ENCODE data around the gene CNN2. TPM values are rescaled to one million over a fixed set of nuclear protein-coding genes. Genes with fewer than 3 reads are reported as not detected.

The CNN2 gene
- total RNA-seq, 6 experiments from 2014 or later: 16.4 to 53.8 (median 22.2) TPM

DNA sequence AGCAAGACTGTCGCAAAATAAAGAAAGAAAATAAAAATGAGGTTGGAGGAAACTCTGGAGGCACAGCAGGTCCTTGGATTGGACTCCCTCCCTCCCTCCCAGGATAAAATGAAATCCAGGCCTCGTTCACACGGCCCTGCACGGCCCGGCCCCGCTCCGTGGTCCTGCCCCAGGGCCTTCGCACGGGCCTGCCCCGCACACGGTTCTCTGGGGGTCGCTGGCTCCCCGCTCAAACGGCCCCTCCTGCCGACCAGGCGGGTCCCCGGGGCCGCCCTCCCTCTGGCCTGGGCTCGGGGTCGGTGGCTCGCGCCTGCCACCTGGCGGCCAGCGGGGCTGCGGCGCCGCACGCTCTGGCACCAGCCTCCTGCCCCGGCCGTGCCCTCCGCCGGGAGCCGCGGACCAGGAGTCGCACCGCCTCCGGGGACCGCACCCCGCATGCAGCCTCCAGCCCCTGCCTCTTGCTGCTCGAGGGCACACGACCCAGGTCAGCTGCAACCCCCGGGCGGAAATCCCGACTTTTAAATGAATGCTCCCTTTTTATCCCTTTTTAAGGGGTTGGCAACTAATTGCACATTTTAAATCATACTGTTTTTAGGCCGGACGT, 43.7 kb upstream of the CNN2 start:
- Histone ChIP-seq H3K4me3 (peak overlapping the region in 2 of 3 donors; percentile 34 to 39), H3K36me3 (peaks cover 0 to 9% (median 0%) of the 10 kb centered on the region in 4 donors), H3K27me3 (no peaks in the 10 kb centered on the region), H3K4me1 (peaks cover 0 to 30% (median 13%) of the 10 kb centered on the region in 4 donors), H3K9me3 (no peaks in the 10 kb centered on the region), H3K27ac (peak overlapping the region in 1 of 3 donors; percentile 22)
- TF ChIP-seq, protein P1, sequence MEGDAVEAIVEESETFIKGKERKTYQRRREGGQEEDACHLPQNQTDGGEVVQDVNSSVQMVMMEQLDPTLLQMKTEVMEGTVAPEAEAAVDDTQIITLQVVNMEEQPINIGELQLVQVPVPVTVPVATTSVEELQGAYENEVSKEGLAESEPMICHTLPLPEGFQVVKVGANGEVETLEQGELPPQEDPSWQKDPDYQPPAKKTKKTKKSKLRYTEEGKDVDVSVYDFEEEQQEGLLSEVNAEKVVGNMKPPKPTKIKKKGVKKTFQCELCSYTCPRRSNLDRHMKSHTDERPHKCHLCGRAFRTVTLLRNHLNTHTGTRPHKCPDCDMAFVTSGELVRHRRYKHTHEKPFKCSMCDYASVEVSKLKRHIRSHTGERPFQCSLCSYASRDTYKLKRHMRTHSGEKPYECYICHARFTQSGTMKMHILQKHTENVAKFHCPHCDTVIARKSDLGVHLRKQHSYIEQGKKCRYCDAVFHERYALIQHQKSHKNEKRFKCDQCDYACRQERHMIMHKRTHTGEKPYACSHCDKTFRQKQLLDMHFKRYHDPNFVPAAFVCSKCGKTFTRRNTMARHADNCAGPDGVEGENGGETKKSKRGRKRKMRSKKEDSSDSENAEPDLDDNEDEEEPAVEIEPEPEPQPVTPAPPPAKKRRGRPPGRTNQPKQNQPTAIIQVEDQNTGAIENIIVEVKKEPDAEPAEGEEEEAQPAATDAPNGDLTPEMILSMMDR (IDR thresholded peaks at IDR 0.05): peak; percentile 96 to 99 (median 98)
- no peak for TF ChIP-seq POLR2A (IDR thresholded peaks at IDR 0.05)
- under 1% methylated on average over 7 of the region's 46 CpGs for WGBS (ENCODE audit: insufficient coverage, low coverage, low lambda C conversion rate, missing lambda C conversion rate)
- DNase-seq (peak; percentile 75 to 77 (median 77)), ATAC-seq (peak; percentile 72 to 87 (median 80))
- intact Hi-C loops (cut with DNase I): loop anchor here (5.0 to 10.0 kb wide), 2 partner anchors 60 to 218 kb away; no protein-coding TSS in a partner anchor

DNA sequence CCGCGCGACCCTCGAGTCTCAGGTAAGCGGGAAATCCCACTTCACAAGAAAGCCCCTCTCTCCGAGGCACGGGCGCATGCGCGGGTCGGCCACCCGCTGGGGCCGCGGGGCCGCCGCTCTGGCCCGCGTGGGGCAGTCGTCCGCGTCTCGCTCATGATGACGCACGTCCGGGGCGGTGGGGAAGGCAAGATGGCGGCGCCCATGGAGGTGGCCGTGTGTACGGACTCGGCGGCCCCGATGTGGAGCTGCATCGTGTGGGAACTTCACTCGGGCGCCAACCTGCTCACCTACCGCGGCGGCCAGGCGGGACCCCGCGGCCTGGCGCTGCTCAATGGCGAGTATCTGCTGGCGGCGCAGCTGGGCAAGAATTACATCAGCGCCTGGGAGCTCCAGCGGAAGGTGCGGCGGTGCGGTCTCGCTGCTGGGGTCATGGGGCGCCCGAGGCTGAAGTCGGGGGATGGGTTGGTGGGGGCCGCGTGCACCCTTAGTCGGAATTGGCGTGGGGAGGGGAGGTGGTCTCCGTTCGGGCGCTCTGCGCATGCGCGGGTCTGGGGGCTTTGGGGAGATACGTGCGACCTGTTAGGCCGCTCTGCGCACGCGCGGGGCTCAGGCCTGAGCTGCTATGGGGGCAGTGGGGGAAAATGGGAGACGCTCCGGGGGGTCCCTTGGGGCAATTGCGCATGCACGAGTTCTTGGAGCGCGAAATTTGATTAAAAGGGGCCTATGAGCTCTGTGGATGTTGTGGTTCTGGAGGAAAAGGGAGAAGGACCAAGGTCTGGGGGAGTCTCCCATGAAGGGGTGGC, 42.0 kb upstream of the CNN2 start, which contains the start of gene WDR18:
Gene WDR18 (plus strand): TSS at position 181 of the 803 bp plus-strand sequence. CDS start 9 bp downstream, at position 190.
- peaks cover 0 to 9% (median 0%) of the 10 kb centered on the region in 4 donors for H3K36me3 ChIP-seq
- no peaks in the 10 kb centered on the region for H3K27me3 ChIP-seq
- H3K4me1 ChIP-seq: peaks cover 0 to 30% (median 13%) of the 10 kb centered on the region in 4 donors
- H3K4me3 ChIP-seq: peak within 1 kb of the TSS; percentile 64 to 97 (median 95)
- H3K27ac ChIP-seq: peak within 1 kb of the TSS; percentile 67 to 86 (median 77)
- TF ChIP-seq POLR2A (IDR thresholded peaks at IDR 0.05): peak; percentile 81
- TF ChIP-seq, protein P1 (IDR thresholded peaks at IDR 0.05): peak in 3 of 4 donors; percentile 22 to 37 (median 28)
- ATAC-seq (peak; percentile 83 to 90 (median 86)), DNase-seq (peak; percentile 95 to 97 (median 96))
- intact Hi-C loops (cut with DNase I): loop anchor here (5.0 to 10.0 kb wide), 2 partner anchors 62 to 220 kb away; no protein-coding TSS in a partner anchor
- no peaks in the 10 kb centered on the region for H3K9me3 ChIP-seq
- WGBS (ENCODE audit: insufficient coverage, low coverage, low lambda C conversion rate, missing lambda C conversion rate): 0% methylated on average over 7 of the region's 78 CpGs

DNA sequence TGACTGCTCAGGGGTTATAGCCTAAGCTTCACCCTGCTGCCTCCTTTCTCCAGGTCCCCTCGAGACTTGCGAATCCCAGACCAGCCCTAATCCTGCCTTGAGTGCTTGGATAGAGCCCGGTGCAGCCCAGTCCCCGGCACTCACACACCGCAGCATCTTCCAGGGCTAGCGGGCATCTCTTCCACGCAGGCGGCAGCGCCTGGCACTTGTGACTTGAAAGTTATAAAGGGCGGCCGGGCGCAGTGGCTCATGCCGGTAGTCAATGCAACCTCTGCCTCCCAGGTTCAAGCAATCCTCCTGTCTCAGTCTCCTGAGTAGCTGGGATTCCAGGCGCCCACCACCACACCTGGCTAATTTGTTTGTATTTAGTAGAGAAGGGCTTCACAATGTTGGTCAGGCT, 40.3 kb upstream of the CNN2 start:
- Histone ChIP-seq H3K36me3 (peaks cover 0 to 9% (median 0%) of the 10 kb centered on the region in 4 donors), H3K9me3 (no peaks in the 10 kb centered on the region), H3K27me3 (no peaks in the 10 kb centered on the region), H3K27ac (no peak overlapping the region), H3K4me3 (no peak overlapping the region), H3K4me1 (peaks cover 0 to 20% (median 6%) of the 10 kb centered on the region in 4 donors)
- DNase-seq (no peak), ATAC-seq (no peak)
- no peak for TF ChIP-seq POLR2A (IDR thresholded peaks at IDR 0.05)
- TF ChIP-seq, protein P1 (IDR thresholded peaks at IDR 0.05): no peak
- WGBS (ENCODE audit: insufficient coverage, low coverage, low lambda C conversion rate, missing lambda C conversion rate): 80% methylated on average over 1 of the region's 14 CpGs
- intact Hi-C loops (cut with DNase I): loop anchor here in 1 of 2 donors (10.0 kb wide), 1 partner anchor 221 kb away; no protein-coding TSS in a partner anchor

DNA sequence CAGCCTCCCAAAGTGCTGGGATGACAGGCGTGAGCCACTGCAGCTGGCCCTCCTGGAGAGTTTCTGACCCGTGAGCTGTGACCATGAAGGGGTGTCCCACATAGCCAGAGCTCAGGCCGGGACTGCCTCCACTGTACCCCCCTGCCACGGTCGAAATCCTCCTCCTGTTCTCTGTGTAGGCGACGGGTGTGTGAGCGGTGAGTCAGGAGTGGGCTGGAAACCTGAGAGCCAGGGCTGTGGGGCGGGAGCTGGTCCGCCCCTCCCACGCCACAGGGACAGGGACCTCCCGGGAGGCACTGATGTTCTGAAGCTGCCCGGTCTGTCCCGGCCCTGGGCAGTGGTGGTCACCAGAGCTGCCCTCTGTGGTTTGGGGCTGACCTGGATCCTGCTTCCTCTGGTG, 38.3 kb upstream of the CNN2 start:
- Histone ChIP-seq H3K4me3 (no peak overlapping the region), H3K4me1 (peaks cover 0 to 17% (median 8%) of the 10 kb centered on the region in 4 donors), H3K27me3 (no peaks in the 10 kb centered on the region), H3K9me3 (no peaks in the 10 kb centered on the region), H3K27ac (no peak overlapping the region), H3K36me3 (peaks cover 0 to 9% (median 0%) of the 10 kb centered on the region in 4 donors)
- TF ChIP-seq, protein P1 (IDR thresholded peaks at IDR 0.05): no peak
- no peak for TF ChIP-seq POLR2A (IDR thresholded peaks at IDR 0.05)
- intact Hi-C loops (cut with DNase I): loop anchor here in 1 of 2 donors (10.0 kb wide), 1 partner anchor 223 kb away; no protein-coding TSS in a partner anchor
- ATAC-seq (no peak), DNase-seq (peak in 1 of 3 donors; percentile 16)
- WGBS (ENCODE audit: insufficient coverage, low coverage, low lambda C conversion rate, missing lambda C conversion rate): 100% methylated on average over 1 of the region's 14 CpGs
